HUES6 (cell line): Measurements from ENCODE around the gene LRRC14B.

Experiments used
- H3K27ac ChIP-seq: 2 replicates; pipeline ENCODE4 v1.7.0; 2013; ENCODE audit warnings: low read depth, mild to moderate bottlenecking, low read length, inconsistent platforms
- H3K27me3 ChIP-seq: 2 replicates; pipeline ENCODE4 v1.6.1; 2013; ENCODE audit warnings: low read length; ENCODE audit not compliant: control insufficient read depth, insufficient read depth
- H3K36me3 ChIP-seq: 2 replicates; pipeline ENCODE4 v1.6.1; 2013; ENCODE audit warnings: low read length; ENCODE audit not compliant: control insufficient read depth, insufficient read depth
- H3K4me1 ChIP-seq: 2 replicates; pipeline ENCODE4 v1.6.1; 2013; ENCODE audit warnings: low read length; ENCODE audit not compliant: control insufficient read depth, insufficient read depth
- H3K4me3 ChIP-seq: 2 replicates; pipeline ENCODE4 v1.5.1; 2013; ENCODE audit warnings: low read depth, low read length
- H3K9ac ChIP-seq: one replicate; pipeline ENCODE4 v1.6.1; 2013; ENCODE audit warnings: mild to moderate bottlenecking, low read length
- H3K9me3 ChIP-seq: 2 replicates; pipeline ENCODE4 v1.6.1; 2013; ENCODE audit warnings: low read depth, low read length; ENCODE audit not compliant: control insufficient read depth, insufficient read depth

LRRC14B gene

DNA sequence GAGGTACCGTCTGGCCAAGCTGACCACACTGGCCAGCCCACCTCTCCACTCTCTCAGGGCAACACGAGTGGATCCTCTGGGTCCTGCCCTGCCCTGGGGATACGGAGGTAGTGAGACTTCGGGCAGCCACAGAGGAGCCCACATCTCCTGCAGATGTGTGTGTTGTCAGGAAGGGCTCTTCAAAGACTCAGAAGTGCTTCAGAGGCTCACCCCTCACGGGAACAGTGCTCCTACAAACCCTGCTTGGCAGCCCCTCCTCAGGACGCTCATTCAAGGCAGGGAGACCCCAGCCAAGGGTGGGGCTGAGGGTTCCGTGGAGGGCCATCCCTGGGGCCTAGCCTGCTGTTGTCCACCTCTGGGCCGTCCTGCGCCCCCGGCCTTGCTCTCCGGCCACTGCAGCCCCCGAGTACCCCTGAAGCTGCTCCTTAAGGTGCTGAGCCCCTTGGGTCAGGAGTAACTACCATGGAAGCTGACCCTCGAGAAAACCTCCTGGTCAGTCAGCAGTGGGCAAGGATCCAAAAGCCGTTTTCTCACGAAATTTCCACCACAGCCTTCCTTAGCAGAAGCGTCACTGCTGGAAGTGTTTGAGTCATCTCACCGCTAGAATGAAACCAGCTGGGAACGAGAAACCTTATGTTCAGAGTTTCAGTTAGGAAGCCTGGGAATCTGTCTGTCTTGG is 23.2 kb upstream of the LRRC14B start:
- Histone ChIP-seq H3K27me3 (no peaks in the 10 kb centered on the region), H3K4me3 (no peak overlapping the region), H3K4me1 (no peaks in the 10 kb centered on the region), H3K9me3 (no peaks in the 10 kb centered on the region), H3K27ac (no peak overlapping the region), H3K36me3 (peaks cover 3% of the 10 kb centered on the region), H3K9ac (no peak overlapping the region)

DNA sequence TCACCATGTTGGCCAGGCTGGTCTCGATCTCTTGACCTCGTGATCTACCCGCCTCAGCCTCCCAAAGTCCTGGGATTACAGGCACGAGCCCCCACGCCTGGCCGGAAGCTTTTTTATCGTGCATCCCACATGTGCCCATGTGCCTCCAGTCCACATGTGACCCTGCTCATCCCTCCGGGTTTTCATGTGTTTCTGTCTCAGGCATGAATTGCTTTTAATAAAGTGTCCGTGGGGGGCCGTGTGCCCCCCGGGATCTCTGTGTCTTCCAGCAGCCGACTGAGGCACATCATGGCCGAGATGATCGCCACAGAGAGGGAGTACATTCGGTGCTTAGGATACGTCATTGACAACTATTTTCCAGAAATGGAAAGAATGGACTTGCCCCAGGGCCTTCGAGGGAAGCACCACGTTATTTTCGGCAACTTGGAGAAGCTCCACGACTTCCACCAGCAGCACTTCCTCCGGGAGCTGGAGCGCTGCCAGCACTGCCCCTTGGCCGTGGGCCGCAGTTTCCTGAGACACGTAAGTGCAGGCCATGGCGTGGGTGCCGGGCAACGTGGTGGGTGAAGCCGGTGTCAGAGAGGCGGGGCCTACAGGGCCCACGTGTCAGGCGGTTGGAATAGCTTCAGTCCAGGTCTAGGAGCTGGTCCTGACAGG is 22.1 kb upstream of the LRRC14B start:
- no peaks in the 10 kb centered on the region for H3K9me3 ChIP-seq
- H3K4me3 ChIP-seq: no peak overlapping the region
- H3K9ac ChIP-seq: no peak overlapping the region

DNA sequence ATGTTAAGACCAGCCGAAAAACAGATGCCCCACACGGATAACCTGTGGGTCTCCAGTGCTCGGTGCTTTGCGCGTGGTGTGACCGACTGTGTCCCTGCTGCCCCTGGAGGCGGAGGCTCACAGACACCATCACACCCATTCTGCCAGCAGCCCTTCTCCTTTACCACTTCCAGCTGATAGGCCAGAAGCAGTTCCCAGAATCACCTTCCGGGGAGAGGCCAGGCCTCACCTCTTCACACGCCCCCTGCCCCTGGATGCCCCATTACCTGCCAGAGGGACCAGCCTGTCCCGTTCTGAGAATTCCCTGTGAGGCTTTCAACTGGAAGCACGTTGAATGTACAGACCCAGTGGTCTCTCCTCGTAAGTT is 21.6 kb upstream of the LRRC14B start:
- H3K4me3 ChIP-seq: no peak overlapping the region
- peaks cover 10% of the 10 kb centered on the region for H3K36me3 ChIP-seq
- no peaks in the 10 kb centered on the region for H3K27me3 ChIP-seq
- H3K9me3 ChIP-seq: no peaks in the 10 kb centered on the region
- no peak overlapping the region for H3K9ac ChIP-seq
- H3K4me1 ChIP-seq: no peaks in the 10 kb centered on the region
- H3K27ac ChIP-seq: no peak overlapping the region

More for the DNA sequence above, 22.1 kb upstream of the LRRC14B start:
- Histone ChIP-seq H3K27me3 (no peaks in the 10 kb centered on the region), H3K36me3 (peaks cover 10% of the 10 kb centered on the region), H3K27ac (no peak overlapping the region), H3K4me1 (no peaks in the 10 kb centered on the region)

DNA sequence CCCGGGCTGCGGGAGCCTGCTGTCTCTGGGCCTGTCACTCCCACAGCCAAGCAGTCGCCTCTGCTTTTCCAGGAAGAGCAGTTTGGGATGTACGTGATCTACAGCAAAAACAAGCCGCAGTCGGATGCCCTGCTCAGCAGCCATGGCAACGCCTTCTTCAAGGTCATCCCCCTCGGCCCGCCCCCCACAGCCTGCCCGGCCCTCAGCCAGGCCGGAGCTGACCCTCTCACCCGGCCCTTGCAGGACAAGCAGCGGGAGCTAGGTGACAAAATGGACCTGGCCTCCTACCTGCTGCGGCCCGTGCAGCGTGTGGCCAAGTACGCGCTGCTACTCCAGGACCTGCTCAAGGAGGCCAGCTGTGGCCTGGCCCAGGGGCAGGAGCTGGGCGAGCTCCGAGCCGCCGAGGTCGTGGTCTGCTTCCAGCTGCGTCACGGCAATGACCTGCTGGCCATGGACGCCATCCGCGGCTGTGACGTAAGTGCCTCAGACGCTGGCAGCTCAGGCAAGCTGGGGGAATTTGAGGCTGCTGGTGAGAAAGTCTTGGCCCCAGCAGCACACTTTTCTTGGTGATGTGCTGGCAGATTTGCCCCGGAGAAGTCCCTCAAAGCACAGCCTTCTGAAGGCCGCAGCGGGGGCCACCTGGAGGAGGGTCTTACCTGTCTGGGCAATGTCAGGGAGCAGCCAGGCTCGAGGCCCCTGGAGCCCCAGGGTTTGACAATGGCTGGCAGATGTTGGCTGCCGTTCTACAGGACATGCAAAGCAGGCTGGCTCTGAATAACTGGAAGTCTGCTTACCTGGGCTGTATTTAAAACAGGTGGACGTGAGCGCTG is 20.1 kb upstream of the LRRC14B start:
- Histone ChIP-seq H3K4me1 (no peaks in the 10 kb centered on the region; the same call in 1 of the 2 replicates), H3K9ac (no peak overlapping the region), H3K36me3 (peaks cover 10% of the 10 kb centered on the region), H3K27me3 (no peaks in the 10 kb centered on the region), H3K4me3 (no peak overlapping the region), H3K9me3 (no peaks in the 10 kb centered on the region), H3K27ac (no peak overlapping the region)

DNA sequence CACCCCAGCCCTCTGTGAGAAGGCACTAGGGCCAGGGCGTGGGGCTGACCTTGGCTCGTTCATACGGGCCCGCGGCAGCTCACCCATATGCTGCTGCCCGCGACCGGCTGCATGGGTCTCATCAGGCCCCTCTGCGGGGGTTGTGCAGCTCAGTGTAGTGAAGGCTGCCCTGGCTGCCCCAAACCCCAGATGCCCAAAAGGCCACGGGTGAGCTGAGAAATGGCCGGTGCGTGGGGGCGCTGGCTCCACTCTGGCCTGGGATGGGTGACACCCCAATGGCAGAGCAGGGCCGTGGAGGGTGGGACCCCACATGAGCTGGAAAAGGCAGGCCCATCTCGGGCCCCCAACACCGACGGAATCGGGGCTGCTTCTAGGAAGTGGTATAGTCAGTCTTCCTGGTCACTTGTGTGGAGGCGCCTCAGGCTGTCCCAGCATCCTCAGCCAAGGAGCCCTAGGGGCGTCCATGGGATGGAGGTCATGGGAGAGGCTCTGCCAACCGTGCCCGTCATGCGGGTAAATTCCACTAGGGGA is 19.4 kb upstream of the LRRC14B start:
- no peaks in the 10 kb centered on the region for H3K9me3 ChIP-seq
- no peaks in the 10 kb centered on the region for H3K27me3 ChIP-seq
- H3K36me3 ChIP-seq: peaks cover 10% of the 10 kb centered on the region
- no peaks in the 10 kb centered on the region; the same call in 1 of the 2 replicates for H3K4me1 ChIP-seq
- H3K27ac ChIP-seq: no peak overlapping the region
- H3K9ac ChIP-seq: no peak overlapping the region
- no peak overlapping the region for H3K4me3 ChIP-seq

DNA sequence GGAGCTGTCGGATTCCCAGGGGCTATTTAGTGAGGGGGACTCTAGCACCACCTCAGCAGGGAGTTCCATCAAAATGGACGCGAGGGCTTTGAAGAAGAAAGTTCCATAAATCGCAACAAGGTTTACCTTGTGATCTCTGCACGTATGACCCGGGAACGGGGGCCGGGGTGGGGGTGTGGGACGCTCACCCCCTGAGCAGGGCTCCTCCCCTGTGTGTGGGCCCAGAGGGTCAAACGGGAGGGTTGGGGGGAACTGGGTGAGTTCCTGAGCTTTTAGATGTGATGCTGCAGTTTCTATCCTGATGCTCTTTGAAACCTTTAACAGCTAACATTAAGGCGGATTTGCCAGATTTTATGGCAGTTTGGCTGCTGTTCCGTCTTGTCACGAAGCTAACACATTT is 18.9 kb upstream of the LRRC14B start:
- no peaks in the 10 kb centered on the region for H3K27me3 ChIP-seq
- H3K9me3 ChIP-seq: no peaks in the 10 kb centered on the region
- H3K27ac ChIP-seq: no peak overlapping the region
- no peak overlapping the region for H3K9ac ChIP-seq
- no peaks in the 10 kb centered on the region; the same call in 1 of the 2 replicates for H3K4me1 ChIP-seq
- H3K36me3 ChIP-seq: peaks cover 10% of the 10 kb centered on the region
- H3K4me3 ChIP-seq: no peak overlapping the region

DNA sequence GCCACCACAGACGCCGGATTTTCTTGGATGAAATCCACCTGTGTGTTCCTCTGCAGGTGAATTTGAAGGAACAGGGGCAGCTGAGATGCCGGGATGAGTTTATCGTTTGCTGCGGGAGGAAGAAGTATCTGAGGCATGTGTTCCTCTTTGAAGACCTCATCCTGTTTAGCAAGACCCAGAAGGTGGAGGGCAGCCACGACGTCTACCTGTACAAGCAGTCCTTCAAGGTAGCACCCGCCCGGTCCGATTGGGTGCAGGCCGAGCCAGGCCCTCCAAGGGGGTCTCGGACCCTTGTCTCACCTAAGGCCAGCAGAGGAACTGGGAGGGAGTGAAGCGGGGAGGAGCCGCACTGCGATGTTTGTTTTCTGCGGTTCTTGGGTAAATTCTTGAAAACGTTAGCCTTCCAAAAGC is 18.4 kb upstream of the LRRC14B start:
- H3K9me3 ChIP-seq: no peaks in the 10 kb centered on the region
- no peak overlapping the region for H3K4me3 ChIP-seq
- H3K9ac ChIP-seq: no peak overlapping the region
- no peaks in the 10 kb centered on the region; the same call in 1 of the 2 replicates for H3K4me1 ChIP-seq
- peaks cover 10% of the 10 kb centered on the region for H3K36me3 ChIP-seq
- no peak overlapping the region for H3K27ac ChIP-seq
- no peaks in the 10 kb centered on the region for H3K27me3 ChIP-seq

DNA sequence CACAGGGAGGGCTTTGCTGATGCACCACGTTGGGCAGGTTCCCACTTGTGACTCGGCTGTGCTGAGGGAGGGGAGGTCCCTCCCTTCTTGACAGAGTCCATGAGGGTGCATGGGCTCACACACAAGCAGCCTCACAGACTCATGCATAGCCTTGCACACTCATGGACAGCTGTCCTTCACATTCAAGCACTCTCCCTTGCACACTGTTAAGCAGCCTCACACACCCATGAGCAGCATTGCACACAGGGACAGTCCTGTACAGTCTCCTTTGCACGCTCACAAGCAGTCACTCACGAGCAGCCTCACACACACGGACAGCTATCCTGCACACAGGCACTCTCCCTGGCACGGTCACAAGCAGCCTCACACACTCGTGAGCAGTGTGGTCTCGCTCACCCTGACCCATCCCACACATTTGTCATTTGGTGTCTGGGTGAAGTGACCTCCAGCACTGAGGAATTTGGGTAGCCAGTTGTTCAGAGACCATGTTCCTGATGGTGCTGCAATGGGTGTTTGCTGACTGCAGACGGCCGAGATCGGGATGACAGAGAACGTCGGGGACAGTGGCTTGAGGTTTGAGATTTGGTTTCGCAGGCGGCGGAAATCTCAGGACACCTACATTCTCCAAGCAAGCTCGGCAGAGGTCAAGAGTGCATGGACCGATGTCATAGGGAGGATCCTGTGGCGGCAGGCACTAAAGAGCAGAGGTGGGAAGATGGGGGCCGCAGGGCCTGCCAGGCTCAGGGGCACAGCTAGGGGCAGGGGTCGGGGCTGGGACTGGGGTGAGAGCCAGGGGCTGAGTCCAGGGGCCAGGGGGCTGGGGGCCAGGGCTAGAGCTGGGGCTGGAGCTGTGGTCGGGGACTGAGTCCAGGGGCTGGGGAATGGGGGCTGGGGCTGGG is 17.7 kb upstream of the LRRC14B start:
- H3K9ac ChIP-seq: no peak overlapping the region
- H3K27me3 ChIP-seq: no peaks in the 10 kb centered on the region
- peaks cover 10% of the 10 kb centered on the region for H3K36me3 ChIP-seq
- no peaks in the 10 kb centered on the region for H3K9me3 ChIP-seq
- H3K4me3 ChIP-seq: no peak overlapping the region
- no peaks in the 10 kb centered on the region; the same call in 1 of the 2 replicates for H3K4me1 ChIP-seq
- H3K27ac ChIP-seq: no peak overlapping the region

DNA sequence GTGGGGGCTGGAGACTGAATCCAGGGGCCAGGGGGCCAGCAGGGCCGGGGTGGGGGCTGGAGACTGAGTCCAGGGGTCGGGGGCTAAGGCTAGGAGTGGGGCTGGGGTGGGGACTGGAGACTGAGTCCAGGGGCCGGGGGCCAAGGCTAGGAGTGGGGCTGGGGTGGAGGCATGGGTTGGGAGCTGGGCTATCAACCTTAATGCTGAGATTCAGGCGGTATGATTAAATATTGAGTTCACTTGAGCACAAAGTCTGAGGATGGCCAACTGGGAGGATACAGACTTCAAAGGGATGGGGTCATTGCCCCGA is 17.0 kb upstream of the LRRC14B start:
- Histone ChIP-seq H3K9ac (no peak overlapping the region), H3K9me3 (no peaks in the 10 kb centered on the region), H3K36me3 (peaks cover 10% of the 10 kb centered on the region), H3K27me3 (no peaks in the 10 kb centered on the region), H3K4me3 (no peak overlapping the region), H3K4me1 (no peaks in the 10 kb centered on the region; the same call in 1 of the 2 replicates), H3K27ac (no peak overlapping the region)

DNA sequence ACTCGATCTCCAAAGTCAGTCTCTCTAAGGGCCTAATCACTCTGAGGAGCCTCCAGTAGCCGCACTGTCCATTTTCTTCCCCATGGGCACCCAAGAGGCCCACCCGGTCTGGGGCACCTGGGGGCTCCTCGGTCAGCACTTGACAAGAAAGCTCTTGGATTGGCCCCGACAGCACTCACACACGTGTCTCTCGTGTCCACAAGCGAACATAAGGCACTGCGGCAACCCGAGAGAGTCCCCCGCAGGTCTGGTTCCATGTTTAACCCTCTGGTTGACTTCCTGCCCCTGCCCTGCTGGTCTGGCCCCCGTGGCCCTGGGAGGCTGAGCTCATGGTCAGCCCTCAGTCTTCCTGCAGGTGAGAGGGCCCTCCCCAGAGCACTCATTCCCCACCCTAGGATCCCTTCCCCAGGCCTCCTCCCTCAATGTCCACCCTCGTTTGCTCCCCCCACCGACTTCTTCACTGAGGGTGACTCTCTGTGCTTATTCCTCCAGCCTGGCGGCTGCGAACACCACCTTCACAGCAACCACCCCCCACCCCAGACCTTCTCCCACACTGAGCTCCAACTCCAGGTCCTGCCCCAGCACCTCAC is 16.3 kb upstream of the LRRC14B start:
- no peak overlapping the region for H3K4me3 ChIP-seq
- H3K27ac ChIP-seq: no peak overlapping the region
- no peaks in the 10 kb centered on the region for H3K9me3 ChIP-seq
- no peak overlapping the region for H3K9ac ChIP-seq
- H3K4me1 ChIP-seq: peaks cover under 1% of the 10 kb centered on the region; the same call in 1 of the 2 replicates
- H3K36me3 ChIP-seq: peaks cover 10% of the 10 kb centered on the region
- no peaks in the 10 kb centered on the region for H3K27me3 ChIP-seq
